ENCODE results near the gene ZDHHC11B.
"Not testable (repeated sequence)": the region's sequence is repeated elsewhere in the genome, so short reads cannot be mapped to it uniquely, and the experiment has no call there.

Gene ZDHHC11B

GRCh38 chr5:784428-785177 lies at the start of gene ZDHHC11B:
ZDHHC11B (minus strand) TSS chr5:784729; CDS start chr5:766919, 17,810 bp downstream.
- peak; percentile 96 for DNase-seq

DNA sequence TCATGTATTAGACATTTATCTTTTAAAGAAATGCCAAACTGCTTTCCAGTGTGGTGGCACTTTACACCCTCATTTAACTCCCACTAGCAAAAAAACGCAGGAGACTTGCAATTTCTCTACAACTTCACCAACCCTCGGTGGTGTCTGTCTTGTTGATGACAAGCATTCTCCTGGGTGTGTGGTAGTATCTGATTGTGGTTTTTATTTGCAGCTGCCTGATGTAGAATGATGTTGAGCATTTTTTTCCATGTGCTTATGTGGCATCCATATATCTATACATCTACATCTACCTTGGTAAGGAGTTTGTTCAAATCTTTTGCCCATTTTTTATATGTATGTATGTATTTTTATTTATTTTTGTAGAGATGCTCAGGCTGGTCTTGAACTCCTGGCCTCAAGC lies 49.5 kb upstream of the ZDHHC11B start:
- DNase-seq, result not testable (repeated sequence)

GRCh38 chr5:828194-828593 lies 43.7 kb upstream of the ZDHHC11B start:
- DNase-seq, result not testable (repeated sequence)

- DNase-seq, result not testable (repeated sequence)
These were observed 41.0 kb upstream of the ZDHHC11B start for GRCh38 chr5:825544-825943.

DNA sequence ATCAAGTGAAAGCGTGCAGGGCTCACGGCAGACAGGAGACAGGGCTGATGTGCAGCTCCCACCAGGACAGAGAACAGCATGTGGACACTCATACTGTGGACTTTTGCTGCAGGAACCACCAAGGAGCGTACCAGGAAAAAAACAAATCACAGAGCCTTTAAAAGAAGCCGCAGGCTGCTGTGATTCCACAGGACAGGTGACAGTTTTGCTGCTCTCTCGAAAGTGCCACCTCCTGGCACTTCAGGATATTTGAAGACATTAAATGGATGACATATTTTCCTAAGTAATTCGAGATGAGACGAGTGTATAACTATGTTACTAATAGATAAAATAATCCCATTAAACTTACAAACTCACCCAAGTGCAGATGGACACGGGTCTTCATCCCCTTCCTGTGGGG lies 37.0 kb upstream of the ZDHHC11B start:
- no peak for DNase-seq

GRCh38 chr5:820245-820644 lies 35.7 kb upstream of the ZDHHC11B start:
- no peak for DNase-seq

DNA sequence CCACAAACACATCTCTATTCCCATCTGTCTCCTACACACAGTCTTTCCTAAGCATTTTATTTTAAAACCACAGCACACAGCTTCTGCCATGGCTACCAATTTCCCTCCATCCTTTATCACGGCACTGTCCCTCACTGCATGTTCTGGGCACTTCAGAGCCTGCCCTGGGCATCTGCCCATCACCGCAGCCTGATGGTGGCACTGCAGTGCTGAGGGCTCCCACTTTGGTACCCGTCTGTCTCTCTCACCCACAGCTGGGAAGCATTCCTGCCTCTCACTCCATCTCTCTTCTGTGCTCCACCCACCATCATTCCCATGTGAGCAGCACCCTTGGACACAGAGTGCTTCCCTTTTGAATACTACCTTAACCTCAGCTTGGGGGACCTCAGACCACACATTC lies 34.5 kb upstream of the ZDHHC11B start:
- DNase-seq, result no peak

DNA sequence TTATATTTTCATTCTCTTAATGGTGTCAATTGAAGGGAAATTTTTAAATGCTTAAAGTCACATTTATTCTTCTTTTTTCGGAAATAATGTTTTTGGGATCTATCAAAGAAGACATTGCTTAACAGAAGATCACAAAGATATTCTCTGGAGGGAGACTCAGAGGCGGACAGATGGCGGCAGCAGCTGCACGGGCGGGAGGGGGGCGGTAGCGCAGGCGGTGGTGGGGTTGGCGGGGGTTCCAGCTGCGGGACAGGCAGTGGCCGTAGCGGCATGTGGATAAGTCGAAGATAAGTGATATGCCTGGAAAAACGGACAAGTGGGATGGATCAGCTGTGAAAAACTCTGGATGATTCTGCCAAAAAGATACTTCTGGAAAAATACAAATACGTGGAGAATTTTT lies 31.6 kb upstream of the ZDHHC11B start:
- DNase-seq, result no peak

- DNase-seq, result no peak
These were observed 30.9 kb upstream of the ZDHHC11B start for GRCh38 chr5:815449-815848.

DNA sequence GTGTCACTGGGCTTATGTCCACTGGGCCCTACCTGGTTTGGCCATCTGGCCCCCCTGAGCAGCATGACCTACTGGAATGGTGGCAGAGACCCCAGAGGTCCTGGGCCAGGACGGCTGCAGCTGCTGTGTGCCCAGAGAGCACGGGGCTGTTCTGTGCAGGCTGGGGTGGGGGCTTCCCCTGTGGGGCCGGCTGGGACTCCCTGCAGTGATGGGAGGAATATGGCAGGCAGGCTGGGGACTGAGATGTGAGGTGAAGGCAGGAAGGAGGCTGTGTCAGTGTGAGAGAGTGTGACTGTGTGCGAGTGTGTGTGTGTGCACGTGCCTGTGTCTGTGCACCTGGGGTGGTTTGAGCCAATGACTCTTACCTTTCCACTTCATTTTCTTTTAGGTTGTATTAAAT lies 29.0 kb upstream of the ZDHHC11B start:
- not testable (repeated sequence) for DNase-seq

DNA sequence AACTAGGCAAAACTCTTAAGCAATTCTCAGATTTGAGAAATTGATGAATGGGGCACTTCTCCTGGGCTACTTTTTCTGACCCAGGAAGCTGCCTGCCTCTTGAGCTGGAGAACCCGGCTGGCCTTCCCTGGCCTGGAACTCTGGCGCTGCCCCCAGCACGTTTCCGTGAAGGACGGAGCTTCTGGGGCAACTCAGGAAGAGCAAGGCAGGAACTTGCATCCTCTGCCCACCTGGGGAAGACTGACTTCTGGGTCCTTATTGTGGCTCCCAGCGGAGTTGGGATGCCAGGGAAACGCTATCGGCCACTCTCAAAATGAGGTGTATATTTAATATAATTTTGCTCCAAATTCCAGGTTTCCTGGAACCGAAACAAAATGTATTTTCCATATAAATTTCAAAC lies 26.9 kb upstream of the ZDHHC11B start:
- not testable (repeated sequence) for DNase-seq

- DNase-seq, result not testable (repeated sequence)
These were observed 23.4 kb upstream of the ZDHHC11B start for GRCh38 chr5:807719-808514.

DNA sequence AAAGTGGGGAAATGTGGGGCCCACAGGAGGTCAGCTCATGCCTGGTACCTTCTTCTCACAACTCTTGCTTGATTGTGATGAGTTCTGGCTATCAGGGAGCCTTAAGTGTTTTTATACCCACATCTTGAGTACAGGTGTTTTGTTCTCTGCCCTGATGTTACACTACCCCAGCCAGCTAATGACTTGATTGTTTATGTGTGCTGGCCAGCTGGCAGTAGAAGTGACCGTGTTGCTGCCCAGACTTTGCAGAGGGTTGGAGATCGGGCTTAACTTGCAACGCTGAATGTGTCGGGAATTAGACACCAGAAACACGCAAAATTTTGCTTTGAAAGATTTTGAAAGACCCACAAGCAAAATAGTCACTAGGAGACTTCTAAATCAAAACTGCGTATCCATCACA lies 16.9 kb upstream of the ZDHHC11B start:
- DNase-seq, result no peak

DNA sequence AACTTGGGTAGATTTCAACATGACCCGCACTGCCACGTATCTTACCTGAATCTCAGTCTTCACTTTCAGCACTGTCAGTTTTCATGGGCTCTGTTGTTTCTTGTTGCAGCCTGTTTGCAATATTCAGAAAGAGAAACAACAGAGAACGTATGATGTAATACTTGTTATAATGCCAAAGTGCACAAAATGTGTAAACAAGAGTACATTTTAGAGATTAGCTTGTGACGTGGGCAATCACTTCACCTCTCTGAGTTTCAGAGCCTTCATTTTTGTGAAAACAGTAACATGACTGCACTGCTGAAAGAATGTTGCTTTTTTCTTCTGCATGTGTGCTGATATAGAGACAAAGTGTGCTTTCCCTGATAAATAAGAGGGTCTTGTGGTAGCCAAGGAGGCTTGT lies 16.5 kb upstream of the ZDHHC11B start:
- DNase-seq, result not testable (repeated sequence)

DNA sequence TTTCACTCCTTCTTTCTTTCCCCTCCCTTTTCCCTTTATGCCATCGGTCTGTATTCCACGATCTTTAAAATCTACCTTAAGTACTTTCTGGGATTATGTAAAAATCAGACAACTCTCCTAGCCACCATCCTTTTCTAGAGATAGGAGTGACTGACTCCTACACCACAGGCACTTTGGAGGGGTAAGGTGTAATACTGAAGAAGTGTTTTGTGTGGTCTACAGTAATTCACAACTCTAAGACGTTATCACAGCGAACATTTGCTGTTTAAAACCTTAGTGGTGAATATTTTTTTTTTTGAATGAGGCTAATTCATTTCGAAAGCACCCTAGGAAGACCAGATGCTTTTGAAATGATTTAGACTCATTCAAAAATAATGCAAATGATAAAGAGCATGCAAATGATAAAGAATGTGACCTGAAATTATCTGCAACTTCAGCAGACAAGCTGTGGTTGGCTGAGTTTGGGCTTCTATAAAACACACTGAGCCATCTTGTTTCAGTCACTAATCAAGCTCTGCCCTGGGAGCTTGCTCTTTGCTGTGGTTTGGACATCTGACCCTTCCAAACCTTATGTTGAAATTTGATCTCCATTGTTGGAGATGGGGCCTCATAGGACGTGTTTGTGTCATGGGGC lies 14.1 kb upstream of the ZDHHC11B start:
- not testable (repeated sequence) for DNase-seq

- DNase-seq, result not testable (repeated sequence)
These were observed 13.5 kb upstream of the ZDHHC11B start for GRCh38 chr5:797986-798385.

DNA sequence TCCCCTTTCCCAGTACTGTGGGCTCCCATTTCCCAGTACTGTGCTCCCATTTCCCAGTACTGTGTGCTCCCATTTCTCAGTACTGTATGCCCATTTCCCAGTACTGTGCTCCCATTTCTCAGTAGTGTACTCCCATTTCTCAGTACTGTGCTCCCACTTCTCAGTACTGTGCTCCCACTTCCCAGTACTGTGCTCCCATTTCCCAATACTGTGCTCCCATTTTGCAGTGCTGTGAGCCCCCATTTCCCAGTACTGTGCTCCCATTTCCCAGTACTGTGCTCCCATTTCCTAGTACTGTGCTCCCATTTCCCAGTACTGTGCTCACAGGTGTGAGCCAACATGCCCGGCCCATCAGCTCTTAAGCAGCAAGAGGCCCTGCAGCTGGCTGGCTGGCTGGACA lies 11.3 kb upstream of the ZDHHC11B start:
- not testable (repeated sequence) for DNase-seq

DNA sequence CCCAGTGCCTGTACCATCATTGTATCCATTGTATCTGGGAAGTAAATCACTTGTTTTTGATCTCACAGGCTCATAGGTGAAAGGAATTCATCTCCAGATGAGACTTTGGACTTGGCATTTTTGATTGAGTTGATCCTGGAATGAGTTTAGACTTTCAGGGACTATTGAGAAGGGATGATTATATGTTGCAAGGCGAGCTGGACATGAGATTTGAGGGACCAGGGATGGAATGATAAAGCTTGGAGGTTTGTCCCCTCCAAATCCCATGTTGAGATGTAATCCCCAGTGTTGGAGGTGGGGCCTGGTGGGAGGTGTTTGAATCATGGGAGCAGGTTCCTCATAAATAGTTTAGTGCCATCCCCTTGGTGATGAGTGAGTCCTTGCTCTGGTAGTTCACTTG lies 10.4 kb upstream of the ZDHHC11B start:
- not testable (repeated sequence) for DNase-seq

- not testable (repeated sequence) for DNase-seq
These were observed 4.2 kb upstream of the ZDHHC11B start for GRCh38 chr5:788703-789102.

DNA sequence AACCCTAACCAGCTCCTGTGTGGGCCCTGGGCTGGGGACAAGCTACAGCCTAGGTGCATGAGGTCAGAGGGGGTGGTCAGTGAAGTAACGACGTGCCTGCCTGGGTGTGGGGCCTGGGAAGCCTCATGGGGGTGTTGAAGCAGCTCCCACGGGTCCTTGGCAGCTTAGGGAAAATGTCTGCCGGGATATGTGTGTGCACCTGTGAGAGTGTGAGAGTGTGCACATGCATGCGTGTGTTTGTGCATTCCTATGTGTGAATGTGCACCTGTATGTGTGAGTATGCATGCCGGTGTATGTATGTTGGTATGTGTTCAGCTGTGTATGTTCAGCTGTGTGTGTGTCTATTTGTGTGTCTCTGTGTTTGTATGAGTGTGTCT lies 3.3 kb upstream of the ZDHHC11B start:
- not testable (repeated sequence) for DNase-seq

- DNase-seq, result not testable (repeated sequence)
These were observed 2.8 kb upstream of the ZDHHC11B start for GRCh38 chr5:787224-787856.

DNA sequence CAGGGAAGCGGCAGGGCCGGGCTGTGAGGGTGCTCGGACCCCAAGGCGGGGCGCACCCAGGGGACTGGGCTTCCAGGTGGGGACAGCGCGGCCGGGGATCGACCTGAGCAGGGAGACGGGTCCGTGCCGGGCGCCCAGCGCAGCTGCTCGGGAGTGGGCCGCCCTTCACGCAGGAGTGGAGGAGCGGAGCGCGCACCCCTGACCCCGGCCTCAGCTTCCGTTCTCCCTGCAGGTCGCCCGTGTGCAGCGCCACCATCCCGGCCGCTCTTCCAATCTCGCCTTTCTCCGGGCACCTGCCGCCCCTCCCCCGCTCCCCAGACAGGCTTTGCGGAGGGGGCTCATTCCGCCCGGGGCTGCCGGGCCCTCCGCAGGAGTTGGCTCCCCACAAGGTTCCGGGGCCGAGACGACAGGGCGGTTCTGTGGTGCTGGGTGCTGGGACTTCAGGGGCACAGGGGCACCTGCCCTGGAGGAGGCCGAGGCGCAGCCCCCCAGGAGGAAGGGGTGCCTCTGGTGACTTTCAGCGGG lies 714 bp upstream of the ZDHHC11B start:
- DNase-seq, result peak; percentile 70

DNA sequence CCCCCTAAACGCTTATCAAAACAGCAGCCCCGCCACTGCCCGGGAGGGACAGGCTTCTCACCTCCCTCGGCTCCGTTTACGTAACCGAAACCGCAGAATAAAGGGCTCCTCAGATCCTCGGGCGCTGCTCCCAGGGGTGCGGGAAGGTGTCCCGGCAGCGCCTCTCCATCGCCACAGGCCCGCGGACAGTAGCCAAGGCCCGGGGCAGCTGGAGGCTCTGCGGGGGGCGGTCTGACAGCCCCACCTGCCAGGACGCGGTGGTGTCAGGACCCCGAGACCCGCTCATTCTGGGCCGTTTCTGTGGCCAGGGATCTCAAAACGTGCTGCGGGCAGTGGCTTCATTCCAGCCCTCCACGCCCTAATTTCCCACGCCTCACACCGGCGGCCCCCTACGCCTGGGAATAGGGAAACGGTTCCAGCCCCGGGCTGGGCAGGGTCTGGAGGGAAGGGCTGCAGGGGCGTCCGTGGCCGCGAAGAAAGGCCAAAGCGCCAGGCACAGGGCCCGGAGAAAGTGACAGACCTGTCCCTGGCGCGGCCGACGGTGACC lies 575 bp downstream of the ZDHHC11B start:
- peak; percentile 71 for DNase-seq
